ENCODE measurements around the gene PPP4C. TPM values are rescaled to one million over a fixed set of nuclear protein-coding genes. Genes with fewer than 3 reads are reported as not detected.

PPP4C gene
- total RNA-seq, 1 experiment from 2014 or later, result 163 TPM

GRCh38 chr16:30033270-30033669, 42.5 kb upstream of the PPP4C start:
- H3K27me3 Mint-ChIP-seq (ENCODE audit: low read depth), result peaks cover 49% of the 10 kb centered on the region
- Histone ChIP-seq H3K27ac (ENCODE audit: insufficient read length, low read depth, low read length) (no peak overlapping the region), H2BK5ac (ENCODE audit: insufficient read length, low read length) (no peak overlapping the region), H3K9me3 (ENCODE audit: control insufficient read depth, low read depth, low read length) (no peaks in the 10 kb centered on the region), H3K27me3 (ENCODE audit: insufficient read depth, low read length) (no peaks in the 10 kb centered on the region; the same call in 1 of the 2 replicates), H2BK15ac (ENCODE audit: low read depth, low read length) (no peak overlapping the region), H2BK20ac (ENCODE audit: low read depth, low read length, poor library complexity, severe bottlenecking) (no peak overlapping the region), H4K5ac (ENCODE audit: insufficient read length, low read depth, low read length) (no peak overlapping the region), H2BK12ac (ENCODE audit: insufficient read length, low read depth, low read length) (no peak overlapping the region), H4K8ac (replicated peaks; ENCODE audit: insufficient read length, low read depth, low read length) (no peak overlapping the region), H4K20me1 (ENCODE audit: control insufficient read depth, insufficient read depth, insufficient read length) (no peaks in the 10 kb centered on the region), H2AFZ (ENCODE audit: low read length) (no peak overlapping the region), H2AK5ac (ENCODE audit: insufficient read length, low read length) (no peak overlapping the region), H3K4ac (ENCODE audit: low read depth, low read length) (no peak overlapping the region), H3K14ac (ENCODE audit: insufficient read depth, low read length) (no peak overlapping the region), H3K9ac (ENCODE audit: extremely low read depth, insufficient read length, low read length) (no peak overlapping the region), H3K79me2 (ENCODE audit: insufficient read depth, low read length) (no peaks in the 10 kb centered on the region; the same call in 1 of the 2 replicates), H3K23me2 (ENCODE audit: insufficient read length, low read depth, low read length, poor library complexity, severe bottlenecking) (peaks cover 20% of the 10 kb centered on the region), H3K18ac (ENCODE audit: insufficient read length, low read depth, low read length) (no peak overlapping the region), H3T11ph (ENCODE audit: low read length) (no peak overlapping the region), H3K79me1 (ENCODE audit: insufficient read depth, low read depth, low read length, poor library complexity, severe bottlenecking) (no peaks in the 10 kb centered on the region), H2BK120ac (ENCODE audit: low read depth, low read length, poor library complexity, severe bottlenecking) (no peak overlapping the region), H3K4me1 (ENCODE audit: insufficient read depth, low read length) (peaks cover 3% of the 10 kb centered on the region; the same call in 1 of the 2 replicates), H3K4me2 (ENCODE audit: insufficient read depth, insufficient read length, low read length) (no peak overlapping the region), H4K91ac (ENCODE audit: insufficient read length, low read depth, low read length) (no peak overlapping the region), H3K23ac (ENCODE audit: insufficient read length, low read depth, low read length) (no peak overlapping the region), H3K56ac (ENCODE audit: insufficient read length, low read depth, low read length) (no peak overlapping the region)
- no peaks in the 10 kb centered on the region for H3K9me3 Mint-ChIP-seq
- H3K27ac Mint-ChIP-seq, result no peak overlapping the region
- WGBS (ENCODE audit: extremely low coverage, insufficient read length, low lambda C conversion rate), result no CpG with 5 or more reads among the region's 7 CpGs
- H3K4me1 Mint-ChIP-seq, result peaks cover 22 to 31% of the 10 kb centered on the region in 2 experiments
- TF ChIP-seq CTCF (conservative IDR thresholded peaks at IDR 0.05), result no peak
- no peak for DNase-seq
- H3K36me3 Mint-ChIP-seq (ENCODE audit: insufficient read depth in 1 of 3, low read depth in 3 of 3), result no peaks in the 10 kb centered on the region
- H3K4me3 Mint-ChIP-seq, result no peak overlapping the region
